HCT116 (cell line): ENCODE measurements around the gene APBA1.
"Not testable (repeated sequence)": the region's sequence is repeated elsewhere in the genome, so short reads cannot be mapped to it uniquely, and the experiment has no call there.

Source experiments
- CEBPB ChIP-seq: IDR thresholded peaks from 2 replicates; pipeline ENCODE4 v1.6.1; 2012; ENCODE audit warnings: low read depth
- EGR1 ChIP-seq: IDR thresholded peaks from 2 replicates; pipeline ENCODE4 v1.6.1; 2012; ENCODE audit warnings: low read depth
- EZH2 ChIP-seq: fragments of 200-600 bp; sonication (generic); IDR thresholded peaks from 2 replicates; pipeline ENCODE4 v1.6.1; 2017; ENCODE audit warnings: antibody characterized with exemption, mixed run types
- FOSL1 ChIP-seq: IDR thresholded peaks from 2 replicates; pipeline ENCODE4 v1.6.1; 2012; ENCODE audit warnings: low read depth
- POLR2A ChIP-seq: IDR thresholded peaks from 2 replicates; pipeline ENCODE4 v1.7.0; 2011; ENCODE audit warnings: borderline replicate concordance; ENCODE audit not compliant: insufficient read depth, insufficient read length; ENCODE audit errors: extremely low read depth
- POLR2AphosphoS5 ChIP-seq: IDR thresholded peaks from 2 replicates; pipeline ENCODE4 v1.6.1; 2011; ENCODE audit warnings: mild to moderate bottlenecking, low read depth, low read length, moderate library complexity
- RAD21 ChIP-seq: IDR thresholded peaks from 2 replicates; pipeline ENCODE4 v1.6.1; 2012; ENCODE audit warnings: low read depth, mild to moderate bottlenecking
- REST ChIP-seq: IDR thresholded peaks from 2 replicates; pipeline ENCODE4 v1.6.1; 2012; ENCODE audit warnings: low read depth
- SP1 ChIP-seq: IDR thresholded peaks from 2 replicates; pipeline ENCODE4 v1.6.1; 2012; ENCODE audit warnings: low read depth
- ZBTB33 ChIP-seq: IDR thresholded peaks from 2 replicates; pipeline ENCODE4 v1.6.1; 2011; ENCODE audit warnings: mild to moderate bottlenecking, low read length, moderate library complexity; ENCODE audit not compliant: insufficient replicate concordance; ENCODE audit errors: extremely low read depth
- ZNF274 ChIP-seq: fragments of 200-500 bp; sonication (Bioruptor generic); IDR thresholded peaks from 2 replicates; pipeline ENCODE4 v1.6.1; 2014; ENCODE audit warnings: mild to moderate bottlenecking, low read depth, low read length, inconsistent platforms
- TF ChIP-seq, protein P1 (sequence below), 3 experiments: fragments of 200-600 bp in 1 of 3; sonication (generic) in 1 of 3; IDR thresholded peaks in 2 of 3; conservative IDR thresholded peaks in 1 of 3; 2 replicates each; pipeline ENCODE4 v1.5.1; 2012 to 2017; ENCODE audit warnings: low read depth in 2 of 3, low read length in 2 of 3, antibody characterized with exemption in 1 of 3, borderline replicate concordance in 1 of 3, control low read depth in 1 of 3, mild to moderate bottlenecking in 1 of 3, mixed read lengths in 1 of 3, mixed run types in 1 of 3, moderate library complexity in 1 of 3; ENCODE audit not compliant: insufficient read depth in 1 of 3
- TF ChIP-seq, protein P2 (sequence below): IDR thresholded peaks from 2 replicates; pipeline ENCODE4 v1.6.1; 2012

- not testable (repeated sequence) for TF ChIP-seq EZH2, CEBPB, POLR2AphosphoS5, POLR2A, ZNF274, EGR1, REST, RAD21, FOSL1, ZBTB33, SP1
- TF ChIP-seq, protein P1, sequence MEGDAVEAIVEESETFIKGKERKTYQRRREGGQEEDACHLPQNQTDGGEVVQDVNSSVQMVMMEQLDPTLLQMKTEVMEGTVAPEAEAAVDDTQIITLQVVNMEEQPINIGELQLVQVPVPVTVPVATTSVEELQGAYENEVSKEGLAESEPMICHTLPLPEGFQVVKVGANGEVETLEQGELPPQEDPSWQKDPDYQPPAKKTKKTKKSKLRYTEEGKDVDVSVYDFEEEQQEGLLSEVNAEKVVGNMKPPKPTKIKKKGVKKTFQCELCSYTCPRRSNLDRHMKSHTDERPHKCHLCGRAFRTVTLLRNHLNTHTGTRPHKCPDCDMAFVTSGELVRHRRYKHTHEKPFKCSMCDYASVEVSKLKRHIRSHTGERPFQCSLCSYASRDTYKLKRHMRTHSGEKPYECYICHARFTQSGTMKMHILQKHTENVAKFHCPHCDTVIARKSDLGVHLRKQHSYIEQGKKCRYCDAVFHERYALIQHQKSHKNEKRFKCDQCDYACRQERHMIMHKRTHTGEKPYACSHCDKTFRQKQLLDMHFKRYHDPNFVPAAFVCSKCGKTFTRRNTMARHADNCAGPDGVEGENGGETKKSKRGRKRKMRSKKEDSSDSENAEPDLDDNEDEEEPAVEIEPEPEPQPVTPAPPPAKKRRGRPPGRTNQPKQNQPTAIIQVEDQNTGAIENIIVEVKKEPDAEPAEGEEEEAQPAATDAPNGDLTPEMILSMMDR (IDR thresholded peaks at IDR 0.05 in 2 of 3, conservative IDR thresholded peaks at IDR 0.05 in 1 of 3; ENCODE audit: borderline replicate concordance in 1 of 3, insufficient read depth in 1 of 3, low read depth in 2 of 3, low read length in 2 of 3) = not testable (repeated sequence)
- TF ChIP-seq, protein P2, sequence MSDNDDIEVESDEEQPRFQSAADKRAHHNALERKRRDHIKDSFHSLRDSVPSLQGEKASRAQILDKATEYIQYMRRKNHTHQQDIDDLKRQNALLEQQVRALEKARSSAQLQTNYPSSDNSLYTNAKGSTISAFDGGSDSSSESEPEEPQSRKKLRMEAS = not testable (repeated sequence)
These were observed 75.3 kb downstream of the APBA1 start for GRCh38 chr9:69596906-69597305.
